HG03159 (cell line): Measurements from ENCODE around the gene PPP3CB.

Source experiments
- ATAC-seq: cut with Tn5 transposase; IDR thresholded peaks from one replicate; pipeline ENCODE4 v1.9.1; 2021; ENCODE audit warnings: mild to moderate bottlenecking, moderate library complexity; ENCODE audit not compliant: unreplicated experiment

Gene PPP3CB

GRCh38 chr10:73495884-73496674 lies at the start of gene PPP3CB:
PPP3CB (minus strand) TSS chr10:73496024; CDS start chr10:73495889, 135 bp downstream.
- ATAC-seq, result peak; percentile 48

GRCh38 chr10:73545357-73545756 lies 49.5 kb upstream of the PPP3CB start:
- no peak for ATAC-seq

DNA sequence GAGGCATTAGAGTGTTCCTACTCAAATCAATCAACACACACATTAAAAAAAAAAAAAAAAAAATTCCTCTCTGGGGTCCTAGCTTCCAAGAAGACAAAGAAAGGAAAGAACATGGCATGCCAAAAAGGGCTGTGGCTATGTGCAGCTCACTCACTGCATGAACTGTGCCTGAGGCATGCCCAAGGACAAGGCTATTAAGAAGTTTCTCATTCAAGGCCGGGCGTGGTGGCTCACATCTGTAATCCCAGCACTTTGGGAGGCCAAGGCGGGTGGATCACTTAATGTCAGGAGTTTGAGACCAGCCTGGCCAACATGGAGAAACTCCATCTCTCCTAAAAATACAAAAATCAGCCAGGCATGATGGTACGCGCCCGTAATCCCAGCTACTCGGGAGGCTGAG lies 41.9 kb upstream of the PPP3CB start:
- no peak for ATAC-seq

DNA sequence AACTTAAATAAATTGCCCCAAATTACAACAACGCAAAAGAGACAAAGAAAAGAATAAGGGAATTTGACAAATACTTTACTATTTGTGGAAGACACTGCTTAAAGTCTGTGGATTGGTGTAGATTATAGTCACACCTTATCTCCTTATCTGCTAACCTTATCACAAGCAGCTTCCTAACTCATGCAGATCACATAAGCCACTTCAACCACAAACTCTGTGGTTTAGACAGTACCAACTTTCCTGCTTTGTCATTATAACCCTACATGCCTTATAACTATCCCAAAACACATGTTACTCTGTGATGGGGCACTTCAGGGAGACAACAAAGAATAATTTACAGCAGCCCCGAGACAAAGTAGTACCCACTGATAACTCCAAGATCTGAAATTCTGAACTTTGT lies 41.5 kb upstream of the PPP3CB start:
- ATAC-seq, result no peak

DNA sequence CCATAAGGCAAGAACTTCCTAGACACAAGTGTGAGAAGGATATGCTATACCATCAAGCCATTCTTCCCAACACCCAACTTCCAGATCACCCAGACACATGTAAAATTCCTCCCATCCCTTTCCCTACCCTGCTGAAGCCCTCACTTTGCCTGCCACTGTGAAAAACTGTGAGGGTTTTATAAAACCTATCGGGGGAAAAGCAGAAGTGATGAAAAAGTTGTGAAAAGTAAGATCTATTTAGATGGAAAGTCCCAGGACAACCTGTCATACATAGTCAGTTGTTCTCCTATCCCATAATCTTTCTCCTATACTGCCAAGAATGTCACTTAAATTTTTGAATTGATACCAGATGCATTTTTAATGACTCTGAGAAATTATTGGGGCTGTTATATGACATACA lies 39.0 kb upstream of the PPP3CB start:
- ATAC-seq, result no peak

GRCh38 chr10:73529089-73529832 lies 33.4 kb upstream of the PPP3CB start:
- ATAC-seq, result no peak

- ATAC-seq, result no peak
Measured at GRCh38 chr10:73522263-73522662, 26.4 kb upstream of the PPP3CB start.

- no peak for ATAC-seq
Measured at GRCh38 chr10:73519336-73519735, 23.5 kb upstream of the PPP3CB start.

GRCh38 chr10:73517166-73517888 lies 21.5 kb upstream of the PPP3CB start:
- no peak for ATAC-seq

GRCh38 chr10:73512207-73512743 lies 16.5 kb upstream of the PPP3CB start:
- ATAC-seq, result no peak

GRCh38 chr10:73509695-73510094 lies 13.9 kb upstream of the PPP3CB start:
- no peak for ATAC-seq

- no peak for ATAC-seq
Measured at GRCh38 chr10:73506491-73506890, 10.7 kb upstream of the PPP3CB start.

- ATAC-seq, result no peak
Measured at GRCh38 chr10:73506074-73506473, 10.2 kb upstream of the PPP3CB start.

GRCh38 chr10:73503037-73503436 lies 7.2 kb upstream of the PPP3CB start:
- no peak for ATAC-seq

GRCh38 chr10:73501651-73502050 lies 5.8 kb upstream of the PPP3CB start:
- ATAC-seq, result no peak

- ATAC-seq, result no peak
Measured at GRCh38 chr10:73497623-73498022, 1.8 kb upstream of the PPP3CB start.

GRCh38 chr10:73495226-73495883 lies 469 bp downstream of the PPP3CB start:
- ATAC-seq, result peak; percentile 86

DNA sequence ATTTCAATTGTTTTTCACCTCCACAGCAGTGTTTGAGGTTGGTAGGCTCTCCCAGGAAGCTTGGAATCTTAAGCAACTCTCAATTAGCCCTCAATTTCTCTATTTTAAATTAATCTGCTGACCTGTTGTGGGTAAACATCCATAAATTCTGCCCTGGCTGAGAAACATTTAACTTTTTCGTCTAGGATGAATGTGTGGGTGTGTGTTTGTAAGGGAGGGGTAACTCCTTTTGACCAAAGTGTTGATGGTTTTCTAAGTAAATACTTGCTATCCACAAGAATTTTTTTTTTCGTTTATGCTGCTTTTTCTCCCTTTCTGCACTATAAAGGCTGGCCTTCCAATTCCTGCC lies 973 bp downstream of the PPP3CB start:
- peak; percentile 4 for ATAC-seq

- no peak for ATAC-seq
Measured at GRCh38 chr10:73494213-73494612, 1.6 kb downstream of the PPP3CB start.

DNA sequence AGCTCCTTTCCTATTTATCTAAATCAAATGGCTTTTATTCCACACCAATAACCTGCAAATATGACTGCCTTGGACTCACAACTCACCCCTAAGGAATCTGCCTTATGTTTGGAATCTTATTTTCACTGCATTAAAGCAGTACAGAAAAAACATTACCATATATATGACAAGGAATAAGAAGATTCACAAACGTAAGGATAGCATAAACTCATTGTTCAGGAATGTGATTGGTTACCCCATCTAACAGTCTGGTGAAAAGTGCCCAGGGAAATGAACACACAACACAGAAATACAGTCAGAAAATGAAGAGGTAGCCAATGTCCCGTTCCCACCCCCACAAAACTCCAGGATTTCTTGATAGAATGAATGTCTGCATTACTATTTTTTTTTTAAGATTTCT lies 2.0 kb downstream of the PPP3CB start:
- ATAC-seq, result no peak

DNA sequence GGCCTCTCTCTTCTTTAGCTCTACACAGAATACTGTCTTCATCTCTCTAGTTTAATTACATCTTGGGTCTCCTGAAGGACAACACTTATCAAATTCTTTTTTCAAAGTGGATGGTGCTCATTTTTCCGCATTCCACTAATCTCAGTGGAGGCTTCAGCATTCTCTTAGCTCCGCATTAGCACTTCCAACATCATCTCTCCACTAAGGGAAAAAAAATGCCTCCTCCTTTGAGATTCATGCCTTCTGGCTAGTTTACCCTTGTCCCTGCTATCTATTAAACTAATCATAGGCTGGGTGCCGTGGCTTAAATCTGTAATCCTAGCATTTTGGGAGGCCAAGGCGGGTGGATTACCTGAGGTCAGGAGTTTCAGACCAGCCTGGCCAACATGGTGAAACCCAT lies 9.2 kb downstream of the PPP3CB start:
- no peak for ATAC-seq
